T-helper 1 cell (primary cell): ENCODE results near the gene CLIC5.

ENCODE experiments used
- DNase-seq, 5 donors: peaks; one replicate each; pipeline ENCODE4 v3.0.0-alpha.2; 2012 to 2020

Gene CLIC5

GRCh38 chr6:46032110-46032998, 16.7 kb upstream of the CLIC5 start:
- no peak for DNase-seq

GRCh38 chr6:46029602-46030001, 13.9 kb upstream of the CLIC5 start:
- DNase-seq: no peak

GRCh38 chr6:46026307-46026706, 10.6 kb upstream of the CLIC5 start:
- DNase-seq: no peak

- no peak for DNase-seq
Observed at GRCh38 chr6:46025573-46025972, 9.9 kb upstream of the CLIC5 start.

GRCh38 chr6:46024124-46024769, 8.6 kb upstream of the CLIC5 start:
- no peak for DNase-seq

- DNase-seq: no peak
Observed at GRCh38 chr6:46023216-46023915, 7.7 kb upstream of the CLIC5 start.

GRCh38 chr6:46022106-46022948, 6.7 kb upstream of the CLIC5 start:
- DNase-seq: peak in 1 of 5 donors; percentile 30

- no peak for DNase-seq
Observed at GRCh38 chr6:46017726-46018125, 2.1 kb upstream of the CLIC5 start.

GRCh38 chr6:46016063-46016608, 476 bp upstream of the CLIC5 start:
- DNase-seq: no peak

- DNase-seq: peak in 3 of 5 donors; percentile 10 to 27 (median 15)
Observed at GRCh38 chr6:46014511-46015118, 1.0 kb downstream of the CLIC5 start.

- DNase-seq: peak in 1 of 5 donors; percentile 30
Observed at GRCh38 chr6:46014046-46014445, 1.6 kb downstream of the CLIC5 start.

- DNase-seq: no peak
Observed at GRCh38 chr6:46013639-46014038, 2.0 kb downstream of the CLIC5 start.

- no peak for DNase-seq
Observed at GRCh38 chr6:46012834-46013233, 2.8 kb downstream of the CLIC5 start.

GRCh38 chr6:46011188-46012085, 4.2 kb downstream of the CLIC5 start:
- DNase-seq: peak; percentile 19 to 93 (median 41)

GRCh38 chr6:46010771-46011170, 4.9 kb downstream of the CLIC5 start:
- no peak for DNase-seq

- no peak for DNase-seq
Observed at GRCh38 chr6:46010270-46010669, 5.4 kb downstream of the CLIC5 start.

- DNase-seq: no peak
Observed at GRCh38 chr6:46002264-46002663, 13.4 kb downstream of the CLIC5 start.

- no peak for DNase-seq
Observed at GRCh38 chr6:46000905-46001304, 14.8 kb downstream of the CLIC5 start.

GRCh38 chr6:45998524-45998923, 17.1 kb downstream of the CLIC5 start:
- no peak for DNase-seq

- DNase-seq: no peak
Observed at GRCh38 chr6:45997875-45998506, 17.7 kb downstream of the CLIC5 start.
